GM21526 (cell line): ENCODE results near the gene MAP2K6.

Experiments
- ATAC-seq: cut with Tn5 transposase; IDR thresholded peaks from one replicate; pipeline ENCODE4 v1.9.1; 2021; ENCODE audit warnings: moderate library complexity; ENCODE audit not compliant: unreplicated experiment, low FRiP score

The MAP2K6 gene

GRCh38 chr17:69424287-69425041 lies 10.0 kb downstream of the MAP2K6 start:
- ATAC-seq = no peak

GRCh38 chr17:69425978-69426377 lies 11.5 kb downstream of the MAP2K6 start:
- ATAC-seq = no peak

GRCh38 chr17:69427486-69428197 lies 13.1 kb downstream of the MAP2K6 start:
- no peak for ATAC-seq

GRCh38 chr17:69428252-69428980 lies 13.9 kb downstream of the MAP2K6 start:
- ATAC-seq = no peak

- ATAC-seq = no peak
Measured at GRCh38 chr17:69430488-69430887, 16.0 kb downstream of the MAP2K6 start.

- ATAC-seq = no peak
Measured at GRCh38 chr17:69431835-69432234, 17.3 kb downstream of the MAP2K6 start.

- no peak for ATAC-seq
Measured at GRCh38 chr17:69433093-69433492, 18.6 kb downstream of the MAP2K6 start.

- no peak for ATAC-seq
Measured at GRCh38 chr17:69434164-69434579, 19.7 kb downstream of the MAP2K6 start.

GRCh38 chr17:69435971-69436696 lies 21.6 kb downstream of the MAP2K6 start:
- no peak for ATAC-seq

GRCh38 chr17:69437475-69437874 lies 23.0 kb downstream of the MAP2K6 start:
- no peak for ATAC-seq

- ATAC-seq = no peak
Measured at GRCh38 chr17:69438776-69439175, 24.3 kb downstream of the MAP2K6 start.

- no peak for ATAC-seq
Measured at GRCh38 chr17:69441179-69441578, 26.7 kb downstream of the MAP2K6 start.

- ATAC-seq = no peak
Measured at GRCh38 chr17:69443138-69443537, 28.6 kb downstream of the MAP2K6 start.

GRCh38 chr17:69444023-69444422 lies 29.5 kb downstream of the MAP2K6 start:
- ATAC-seq = no peak

GRCh38 chr17:69445132-69445531 lies 30.6 kb downstream of the MAP2K6 start:
- no peak for ATAC-seq

- ATAC-seq = no peak
Measured at GRCh38 chr17:69447726-69448125, 33.2 kb downstream of the MAP2K6 start.

GRCh38 chr17:69448431-69449102 lies 34.1 kb downstream of the MAP2K6 start:
- ATAC-seq = no peak

- no peak for ATAC-seq
Measured at GRCh38 chr17:69450131-69450530, 35.6 kb downstream of the MAP2K6 start.

- peak; percentile 12 for ATAC-seq
Measured at GRCh38 chr17:69450918-69451317, 36.4 kb downstream of the MAP2K6 start.
